Astrocyte (in vitro differentiated cells and primary cell): ENCODE measurements around the gene TCF7L2. TPM values are rescaled to one million over a fixed set of nuclear protein-coding genes. Genes with fewer than 3 reads are reported as not detected.

ENCODE experiments used
- DNase-seq: peaks from one replicate; pipeline ENCODE4 v3.0.0-alpha.2; 2010; ENCODE audit warnings: low read depth
- FAIRE-seq: peaks from 2 replicates; lab custom pipeline; 2011; peaks lifted over from hg19 to GRCh38; lab: Jason Lieb, UNC
- H2AFZ ChIP-seq: 2 replicates; pipeline ENCODE4 v1.6.0; 2012; ENCODE audit warnings: low read depth, low read length, inconsistent platforms
- H3K27ac ChIP-seq: 2 replicates; pipeline ENCODE4 v1.5.1; 2011; ENCODE audit warnings: low read depth, low read length, inconsistent platforms
- H3K27me3 ChIP-seq: 2 replicates; pipeline ENCODE4 v1.6.0; 2011; ENCODE audit warnings: low read length, inconsistent platforms; ENCODE audit not compliant: insufficient read depth
- H3K36me3 ChIP-seq: 2 replicates; pipeline ENCODE4 v1.5.1; 2011; ENCODE audit warnings: low read length, inconsistent platforms; ENCODE audit not compliant: insufficient read depth
- H3K4me1 ChIP-seq: 2 replicates; pipeline ENCODE4 v1.5.1; 2011; ENCODE audit warnings: low read length, inconsistent platforms; ENCODE audit not compliant: insufficient read depth
- H3K4me2 ChIP-seq: 2 replicates; pipeline ENCODE4 v1.6.0; 2012; ENCODE audit warnings: low read length, inconsistent platforms
- H3K4me3 ChIP-seq: 2 replicates; pipeline ENCODE4 v1.5.1; 2011; ENCODE audit warnings: low read depth, mild to moderate bottlenecking, low read length, inconsistent platforms; ENCODE audit not compliant: insufficient read depth
- H3K79me2 ChIP-seq: 2 replicates; pipeline ENCODE4 v1.6.0; 2012; ENCODE audit warnings: mild to moderate bottlenecking, low read length, inconsistent platforms; ENCODE audit not compliant: insufficient read depth
- H3K9ac ChIP-seq: 2 replicates; pipeline ENCODE4 v1.6.0; 2012; ENCODE audit warnings: mild to moderate bottlenecking, low read length, inconsistent platforms
- H3K9me3 ChIP-seq: 2 replicates; pipeline ENCODE4 v1.5.1; 2012; ENCODE audit warnings: low read depth, mild to moderate bottlenecking, low read length, inconsistent platforms; ENCODE audit not compliant: insufficient read depth
- H4K20me1 ChIP-seq: 2 replicates; pipeline ENCODE4 v1.6.0; 2012; ENCODE audit warnings: low read length, inconsistent platforms; ENCODE audit not compliant: insufficient read depth
- H3K27ac Mint-ChIP-seq: one replicate; pipeline ENCODE4 v1.8.0; 2021; ENCODE audit warnings: mild to moderate bottlenecking, mixed read lengths; ENCODE audit not compliant: unreplicated experiment
- H3K27me3 Mint-ChIP-seq: one replicate; pipeline ENCODE4 v1.8.0; 2021; ENCODE audit warnings: low read depth, mixed read lengths; ENCODE audit not compliant: unreplicated experiment
- H3K36me3 Mint-ChIP-seq: one replicate; pipeline ENCODE4 v1.8.0; 2021; ENCODE audit warnings: low read depth, mixed read lengths; ENCODE audit not compliant: unreplicated experiment
- H3K4me1 Mint-ChIP-seq: one replicate; pipeline ENCODE4 v1.8.0; 2021; ENCODE audit warnings: low read depth, mixed read lengths; ENCODE audit not compliant: unreplicated experiment
- H3K4me3 Mint-ChIP-seq: one replicate; pipeline ENCODE4 v1.8.0; 2021; ENCODE audit warnings: mild to moderate bottlenecking, moderate library complexity, mixed read lengths; ENCODE audit not compliant: unreplicated experiment
- H3K9me3 Mint-ChIP-seq: one replicate; pipeline ENCODE4 v1.8.0; 2021; ENCODE audit warnings: mild to moderate bottlenecking, mixed read lengths; ENCODE audit not compliant: unreplicated experiment
- CTCF ChIP-seq: IDR thresholded peaks from 2 replicates; pipeline ENCODE4 v1.5.1; 2011; ENCODE audit warnings: low read depth, mild to moderate bottlenecking, inconsistent platforms, low read length, moderate library complexity; ENCODE audit not compliant: insufficient read depth
- EZH2 ChIP-seq: IDR thresholded peaks from 2 replicates; pipeline ENCODE4 v1.6.1; 2012; ENCODE audit warnings: mild to moderate bottlenecking, low read length, inconsistent platforms; ENCODE audit not compliant: insufficient read depth
- total RNA-seq: library from RNA; stranded (reverse); gene quantifications from 2 replicates; pipeline ENCODE4 v1.2.1, GENCODE V29; 2021

TCF7L2 gene
- total RNA-seq, 1 donor from 2014 or later = 52.4 TPM

- H3K4me1 Mint-ChIP-seq = peaks cover 50% of the 10 kb centered on the region
- H3K4me3 ChIP-seq = no peak overlapping the region
- no peaks in the 10 kb centered on the region for H3K27me3 Mint-ChIP-seq
- H3K9me3 Mint-ChIP-seq = no peaks in the 10 kb centered on the region
- peaks cover 11% of the 10 kb centered on the region for H3K36me3 Mint-ChIP-seq
- H3K4me3 Mint-ChIP-seq = no peak overlapping the region
- no peak overlapping the region for H3K9ac ChIP-seq
- H3K27ac ChIP-seq = peak overlapping the region; percentile 83
- FAIRE-seq (no peak), DNase-seq (no peak)
- no peaks in the 10 kb centered on the region for H3K9me3 ChIP-seq
- no peak overlapping the region for H2AFZ ChIP-seq
- H3K4me1 ChIP-seq = peaks cover 26% of the 10 kb centered on the region
- no peaks in the 10 kb centered on the region for H4K20me1 ChIP-seq
- H3K36me3 ChIP-seq = no peaks in the 10 kb centered on the region
- H3K4me2 ChIP-seq = peak overlapping the region; percentile 29
- peak overlapping the region; percentile 58 for H3K27ac Mint-ChIP-seq
- no peaks in the 10 kb centered on the region for H3K27me3 ChIP-seq
- peaks cover 30% of the 10 kb centered on the region for H3K79me2 ChIP-seq
- TF ChIP-seq CTCF (no peak), EZH2 (no peak)
Observed at GRCh38 chr10:113085776-113086175, 135.7 kb downstream of the TCF7L2 start.

- H3K9me3 Mint-ChIP-seq = no peaks in the 10 kb centered on the region
- H3K9me3 ChIP-seq = no peaks in the 10 kb centered on the region
Observed at GRCh38 chr10:113086282-113086681, 136.2 kb downstream of the TCF7L2 start.

More at GRCh38 chr10:113086282-113086681, 136.2 kb downstream of the TCF7L2 start:
- Mint-ChIP-seq H3K4me3 (no peak overlapping the region), H3K27me3 (no peaks in the 10 kb centered on the region), H3K27ac (peak overlapping the region; percentile 93), H3K4me1 (peaks cover 50% of the 10 kb centered on the region), H3K36me3 (peaks cover 11% of the 10 kb centered on the region)
- no peaks in the 10 kb centered on the region for H3K27me3 ChIP-seq
- no peaks in the 10 kb centered on the region for H4K20me1 ChIP-seq
- peaks cover 26% of the 10 kb centered on the region for H3K4me1 ChIP-seq
- DNase-seq (no peak), FAIRE-seq (no peak)
- peaks cover 28% of the 10 kb centered on the region for H3K79me2 ChIP-seq
- H3K36me3 ChIP-seq = no peaks in the 10 kb centered on the region
- H2AFZ ChIP-seq = no peak overlapping the region
- peak overlapping the region; percentile 83 for H3K27ac ChIP-seq
- TF ChIP-seq CTCF (no peak), EZH2 (no peak)
- H3K4me2 ChIP-seq = peak overlapping the region; percentile 29
- H3K9ac ChIP-seq = no peak overlapping the region
- H3K4me3 ChIP-seq = no peak overlapping the region
